MCF 10A (cell line): ENCODE data around the gene TNIK. TPM values are rescaled to one million over a fixed set of nuclear protein-coding genes. Genes with fewer than 3 reads are reported as not detected.
A peak's percentile ranks its signal among the peaks of the same experiment; 100 is the strongest.

Experiments
- Bru-seq: library from RNA; stranded (reverse); fragments of 400-500 nt; gene quantifications from one replicate; lab custom pipeline; 2021; lab: Mats Ljungman, UMichigan
- BruChase-seq, 2 experiments: library from RNA; stranded (reverse); fragments of 400-500 nt; gene quantifications; one replicate each; lab custom pipeline; 2021; lab: Mats Ljungman, UMichigan
- BruUV-seq: library from RNA; stranded (reverse); fragments of 400-500 nt; replicated peaks from 2 replicates; lab custom pipeline; 2021; lab: Mats Ljungman, UMichigan
- CTCF ChIA-PET: fragments of 300-600 bp; sonication (Branson Sonifier 250); formaldehyde crosslinking; extraction: SDS; loops from one replicate; lab custom pipeline; 2021; ENCODE audit warnings: antibody characterized with exemption, inconsistent platforms; lab: Yijun Ruan, JAX
- POLR2A ChIA-PET: fragments of 300-600, 350-650 bp; sonication (Branson Sonifier 250); formaldehyde crosslinking; extraction: SDS; loops from one replicate; lab custom pipeline; 2020; ENCODE audit warnings: antibody characterized with exemption, inconsistent platforms; lab: Yijun Ruan, JAX
- DNase-seq: peaks from one replicate; pipeline ENCODE4 v3.0.0-alpha.2; 2018; ENCODE audit not compliant: unreplicated experiment
- H3K27ac Mint-ChIP-seq: one replicate; pipeline ENCODE4 v1.8.0; 2022; ENCODE audit warnings: mild to moderate bottlenecking, low read depth, mixed read lengths; ENCODE audit not compliant: unreplicated experiment
- H3K27me3 Mint-ChIP-seq: one replicate; pipeline ENCODE4 v1.8.0; 2022; ENCODE audit warnings: mixed read lengths; ENCODE audit not compliant: insufficient read depth, unreplicated experiment
- H3K36me3 Mint-ChIP-seq: one replicate; pipeline ENCODE4 v1.8.0; 2022; ENCODE audit warnings: mild to moderate bottlenecking, moderate library complexity, mixed read lengths; ENCODE audit not compliant: insufficient read depth, unreplicated experiment
- H3K4me1 Mint-ChIP-seq: one replicate; pipeline ENCODE4 v1.8.0; 2022; ENCODE audit warnings: mixed read lengths; ENCODE audit not compliant: insufficient read depth, unreplicated experiment
- H3K4me3 Mint-ChIP-seq: one replicate; pipeline ENCODE4 v1.8.0; 2022; ENCODE audit warnings: mild to moderate bottlenecking, moderate library complexity, mixed read lengths; ENCODE audit not compliant: unreplicated experiment
- H3K9me3 Mint-ChIP-seq: one replicate; pipeline ENCODE4 v1.8.0; 2022; ENCODE audit warnings: mixed read lengths; ENCODE audit not compliant: unreplicated experiment
- CTCF ChIP-seq: fragments of 200-600 bp; IDR thresholded peaks from one replicate; pipeline ENCODE4 v1.8.0; 2022; ENCODE audit warnings: antibody characterized with exemption, mild to moderate bottlenecking; ENCODE audit not compliant: unreplicated experiment
- intact Hi-C: fragments of 100-400 bp; cut with micrococcal nuclease; formaldehyde crosslinking; loops from 2 replicates; pipeline ENCODE4 v1.14.1; 2022
- long read RNA-seq: library from polyadenylated mRNA; stranded (forward); transcript quantifications from one replicate; pipeline ENCODE4 v2.0.0, GENCODE V29; 2022
- total RNA-seq: library from RNA; stranded (reverse); gene quantifications from 2 replicates; pipeline ENCODE4 v1.2.3, GENCODE V29; 2022

TNIK gene
- total RNA-seq (3.4 and 4.3 TPM in 2 replicates), Bru-seq, nascent RNA (percentile 49 among the genes with signal in this experiment), BruChase-seq, experiment 1, labeled RNA remaining after a 6-hour chase (percentile 36 among the genes with signal in this experiment), BruChase-seq, experiment 2, labeled RNA remaining after a 2-hour chase (percentile 41 among the genes with signal in this experiment)
- long read RNA-seq, partial matches to known transcripts: 0 of 1 reads
- long read RNA-seq, other reads (novel, unspliced or antisense): 1 of 1 reads

GRCh38 chr3:171459942-171460724 lies at the start of gene TNIK:
Gene TNIK (minus strand): TSS chr3:171460405. CDS start chr3:171460063, 342 bp downstream.
- POLR2A ChIA-PET: interaction anchor here (0.6 to 3.5 kb wide), 25 partner anchors 8 to 411 kb away, joined by 3 to 36 read pairs (median 4); no protein-coding TSS in a partner anchor
- H3K9me3 Mint-ChIP-seq: no peaks in the 10 kb centered on the region

GRCh38 chr3:171508676-171509075 lies 48.5 kb upstream of the TNIK start:
- TF ChIP-seq CTCF: no peak
- no peak for DNase-seq
- intact Hi-C loops: no loop called here
- no TSS peak for BruUV-seq
- Mint-ChIP-seq H3K9me3 (no peaks in the 10 kb centered on the region), H3K36me3 (no peaks in the 10 kb centered on the region), H3K27ac (no peak overlapping the region), H3K4me1 (no peaks in the 10 kb centered on the region), H3K27me3 (no peaks in the 10 kb centered on the region), H3K4me3 (no peak overlapping the region)
- ChIA-PET POLR2A (interaction anchor here (0.7 kb wide), 1 partner anchor 38 kb away, joined by 3 read pairs; no protein-coding TSS in a partner anchor), CTCF (no interaction called here)

More at GRCh38 chr3:171459942-171460724, at the start of gene TNIK:
- BruUV-seq: no TSS peak
- peak; percentile 37 for TF ChIP-seq CTCF
- peak; percentile 88 for DNase-seq
- intact Hi-C loops: loop anchor here (1.0 to 10.0 kb wide), 6 partner anchors 107 to 409 kb away; no protein-coding TSS in a partner anchor
- CTCF ChIA-PET: interaction anchor here (0.6 to 1.9 kb wide), 10 partner anchors 9 to 499 kb away, joined by 3 to 7 read pairs (median 4); no protein-coding TSS in a partner anchor
- peak within 1 kb of the TSS; percentile 86 for H3K27ac Mint-ChIP-seq
- H3K4me1 Mint-ChIP-seq: peaks cover 20% of the 10 kb centered on the region
- no peaks in the 10 kb centered on the region for H3K27me3 Mint-ChIP-seq
- H3K36me3 Mint-ChIP-seq: no peaks in the 10 kb centered on the region
- H3K4me3 Mint-ChIP-seq: peak within 1 kb of the TSS; percentile 90

DNA sequence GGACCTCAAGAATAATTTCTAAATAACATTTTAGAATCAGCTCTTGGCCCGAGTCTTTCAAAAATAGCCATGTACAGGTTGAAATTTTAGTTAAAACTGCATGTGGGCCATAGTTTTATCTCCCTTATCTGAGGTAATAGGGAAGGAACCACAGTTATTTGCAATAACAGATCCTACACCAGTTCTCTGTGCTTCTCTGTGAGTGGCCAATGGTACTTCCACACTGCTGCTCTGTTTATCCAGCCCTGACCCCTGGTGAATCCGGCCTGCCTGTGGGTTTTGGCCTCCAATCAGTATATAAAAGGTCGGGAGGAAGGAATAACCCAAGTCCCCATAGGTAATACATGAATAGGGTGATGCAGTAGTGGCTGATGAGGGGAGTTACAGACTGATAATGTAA lies 48.0 kb upstream of the TNIK start:
- ChIA-PET CTCF (no interaction called here), POLR2A (interaction anchor here (0.7 kb wide), 1 partner anchor 39 kb away, joined by 3 read pairs; no protein-coding TSS in a partner anchor)

More for the DNA sequence above, 48.0 kb upstream of the TNIK start:
- intact Hi-C loops: no loop called here
- Mint-ChIP-seq H3K4me3 (no peak overlapping the region), H3K27me3 (no peaks in the 10 kb centered on the region), H3K36me3 (no peaks in the 10 kb centered on the region), H3K27ac (no peak overlapping the region), H3K9me3 (no peaks in the 10 kb centered on the region), H3K4me1 (no peaks in the 10 kb centered on the region)
- TF ChIP-seq CTCF: no peak
- DNase-seq: no peak
- BruUV-seq: no TSS peak
